ENCODE results near the gene TRAPPC4. TPM values are rescaled to one million over a fixed set of nuclear protein-coding genes. Genes with fewer than 3 reads are reported as not detected.
A peak's percentile ranks its signal among the peaks of the same experiment; 100 is the strongest.

TRAPPC4 gene
- total RNA-seq, 4 donors from 2014 or later, result 37.4 to 105 (median 74.8) TPM

- peaks cover 19 to 72% (median 55%) of the 10 kb centered on the region in 4 donors for H3K4me1 ChIP-seq
- intact Hi-C loops (cut with DNase I; ENCODE audit: low total_unique reads) (no loop called here), in situ Hi-C loops (cut with MboI; ENCODE audit: low pct_ligation_motif_present in 1 of 4, low pct_unique_long_range_greater_than_20kb in 1 of 4, low sequenced_read_pairs in 3 of 4) (no loop called here)
- no peak overlapping the region for H3K4me3 ChIP-seq
- H3K27ac ChIP-seq, result no peak overlapping the region
- no peaks in the 10 kb centered on the region for H3K27me3 ChIP-seq
- DNase-seq, result no peak
- peaks cover 0 to 10% (median 2%) of the 10 kb centered on the region in 4 donors for H3K36me3 ChIP-seq
- H3K9me3 ChIP-seq, result no peaks in the 10 kb centered on the region
- TF ChIP-seq CTCF (IDR thresholded peaks at IDR 0.05), result no peak
- no peak for TF ChIP-seq EP300 (IDR thresholded peaks at IDR 0.05; ENCODE audit: low read depth)
- no peak for TF ChIP-seq POLR2AphosphoS5 (IDR thresholded peaks at IDR 0.05)
- TF ChIP-seq POLR2A (IDR thresholded peaks at IDR 0.05), result no peak
Measured at GRCh38 chr11:119023741-119024140, 5.2 kb downstream of the TRAPPC4 start.

- H3K36me3 ChIP-seq, result peaks cover 0 to 10% (median 2%) of the 10 kb centered on the region in 4 donors
- no peak for TF ChIP-seq EP300 (IDR thresholded peaks at IDR 0.05; ENCODE audit: low read depth)
- TF ChIP-seq POLR2AphosphoS5 (IDR thresholded peaks at IDR 0.05), result no peak
- TF ChIP-seq CTCF (IDR thresholded peaks at IDR 0.05), result no peak
- no peak for TF ChIP-seq POLR2A (IDR thresholded peaks at IDR 0.05)
- 59 to 76% methylated on average over 6 to 15 of the region's 15 CpGs for WGBS, 2 donors (ENCODE audit: low coverage in 1 of 2)
- peak overlapping the region in 1 of 4 donors; percentile 19 for H3K27ac ChIP-seq
- peaks cover 19 to 76% (median 59%) of the 10 kb centered on the region in 4 donors for H3K4me1 ChIP-seq
- H3K4me3 ChIP-seq, result no peak overlapping the region
- in situ Hi-C loops (cut with MboI; ENCODE audit: low pct_ligation_motif_present in 1 of 4, low pct_unique_long_range_greater_than_20kb in 1 of 4, low sequenced_read_pairs in 3 of 4), result no loop called here
- intact Hi-C loops (cut with DNase I; ENCODE audit: low total_unique reads), result no loop called here
- no peaks in the 10 kb centered on the region for H3K27me3 ChIP-seq
- no peaks in the 10 kb centered on the region for H3K9me3 ChIP-seq
- no peak for DNase-seq
Measured at GRCh38 chr11:119024430-119025098, 6.0 kb downstream of the TRAPPC4 start.

GRCh38 chr11:119025099-119025473 lies 6.5 kb downstream of the TRAPPC4 start:
- no peak overlapping the region for H3K4me3 ChIP-seq
- 75 to 80% methylated on average over 1 to 5 of the region's 5 CpGs for WGBS, 2 donors (ENCODE audit: low coverage in 1 of 2)
- no peaks in the 10 kb centered on the region for H3K9me3 ChIP-seq
- in situ Hi-C loops (cut with MboI; ENCODE audit: low pct_ligation_motif_present in 1 of 4, low pct_unique_long_range_greater_than_20kb in 1 of 4, low sequenced_read_pairs in 3 of 4), result no loop called here
- H3K36me3 ChIP-seq, result peaks cover 0 to 10% (median 2%) of the 10 kb centered on the region in 4 donors
- intact Hi-C loops (cut with DNase I; ENCODE audit: low total_unique reads), result no loop called here
- no peak for TF ChIP-seq POLR2A (IDR thresholded peaks at IDR 0.05)
- DNase-seq, result no peak
- no peak overlapping the region for H3K27ac ChIP-seq
- peaks cover 19 to 76% (median 57%) of the 10 kb centered on the region in 4 donors for H3K4me1 ChIP-seq
- no peaks in the 10 kb centered on the region for H3K27me3 ChIP-seq

- intact Hi-C loops (cut with DNase I; ENCODE audit: low total_unique reads) (no loop called here), in situ Hi-C loops (cut with MboI; ENCODE audit: low pct_ligation_motif_present in 1 of 4, low pct_unique_long_range_greater_than_20kb in 1 of 4, low sequenced_read_pairs in 3 of 4) (no loop called here)
- DNase-seq, result no peak
- Histone ChIP-seq H3K27me3 (no peaks in the 10 kb centered on the region), H3K4me1 (peaks cover 16 to 72% (median 53%) of the 10 kb centered on the region in 4 donors), H3K27ac (no peak overlapping the region), H3K36me3 (peaks cover 0 to 10% (median 2%) of the 10 kb centered on the region in 4 donors), H3K4me3 (no peak overlapping the region), H3K9me3 (no peaks in the 10 kb centered on the region)
- TF ChIP-seq POLR2A (IDR thresholded peaks at IDR 0.05) (no peak), CTCF (IDR thresholded peaks at IDR 0.05) (no peak), EP300 (IDR thresholded peaks at IDR 0.05; ENCODE audit: low read depth) (no peak), POLR2AphosphoS5 (IDR thresholded peaks at IDR 0.05) (no peak)
- 83 to 85% methylated on average over 3 to 5 of the region's 5 CpGs for WGBS, 2 donors (ENCODE audit: low coverage in 1 of 2)
Measured at GRCh38 chr11:119025541-119025940, 7.0 kb downstream of the TRAPPC4 start.

All from transverse colon (tissue), 4 donors.